ENCODE measurements around the gene ITGA1.
A peak's percentile ranks its signal among the peaks of the same experiment; 100 is the strongest.

Gene ITGA1

GRCh38 chr5:52869391-52869790, 81.7 kb downstream of the ITGA1 start:
- DNase-seq = no peak

- no peak for DNase-seq
These were observed 82.7 kb downstream of the ITGA1 start for GRCh38 chr5:52870448-52870847.

- no peak for DNase-seq
These were observed 88.1 kb downstream of the ITGA1 start for GRCh38 chr5:52875827-52876226.

- no peak for DNase-seq
These were observed 88.7 kb downstream of the ITGA1 start for GRCh38 chr5:52876456-52876855.

- DNase-seq = no peak
These were observed 90.9 kb downstream of the ITGA1 start for GRCh38 chr5:52878656-52879055.

- DNase-seq = no peak
These were observed 92.8 kb downstream of the ITGA1 start for GRCh38 chr5:52880541-52880940.

- DNase-seq = no peak
These were observed 93.8 kb downstream of the ITGA1 start for GRCh38 chr5:52881468-52881867.

GRCh38 chr5:52883110-52883509, 95.4 kb downstream of the ITGA1 start:
- no peak for DNase-seq

GRCh38 chr5:52884453-52884852, 96.7 kb downstream of the ITGA1 start:
- no peak for DNase-seq

- no peak for DNase-seq
These were observed 97.9 kb downstream of the ITGA1 start for GRCh38 chr5:52885614-52886013.

GRCh38 chr5:52886206-52886605, 98.5 kb downstream of the ITGA1 start:
- no peak for DNase-seq

- no peak for DNase-seq
These were observed 99.3 kb downstream of the ITGA1 start for GRCh38 chr5:52887066-52887465.

- no peak for DNase-seq
These were observed 100.6 kb downstream of the ITGA1 start for GRCh38 chr5:52888363-52888762.

GRCh38 chr5:52892242-52892878, 104.6 kb downstream of the ITGA1 start:
- no peak for DNase-seq

GRCh38 chr5:52893105-52893504, 105.4 kb downstream of the ITGA1 start:
- no peak for DNase-seq

- DNase-seq = no peak
These were observed 106.1 kb downstream of the ITGA1 start for GRCh38 chr5:52893863-52894262.

- DNase-seq = no peak
These were observed 106.7 kb downstream of the ITGA1 start for GRCh38 chr5:52894451-52894850.

GRCh38 chr5:52895075-52895474, 107.4 kb downstream of the ITGA1 start:
- no peak for DNase-seq

- DNase-seq = peak; percentile 5
These were observed 108.1 kb downstream of the ITGA1 start for GRCh38 chr5:52895572-52896413.

GRCh38 chr5:52896534-52897237, 109.0 kb downstream of the ITGA1 start:
- DNase-seq = no peak

GRCh38 chr5:52897238-52897614, 109.5 kb downstream of the ITGA1 start:
- DNase-seq = no peak

GRCh38 chr5:52898961-52899680, 111.4 kb downstream of the ITGA1 start:
- no peak for DNase-seq

- no peak for DNase-seq
These were observed 115.4 kb downstream of the ITGA1 start for GRCh38 chr5:52903142-52903541.
